IMR-90 (cell line): ENCODE results near the gene BCAS1.

Experiments used
- BHLHE40 ChIP-seq: fragments of 150-350 bp; IDR thresholded peaks from 2 replicates; pipeline ENCODE4 v1.6.1; 2016; ENCODE audit warnings: mild to moderate bottlenecking, low read depth, low read length
- MAFK ChIP-seq: IDR thresholded peaks from 2 replicates; pipeline ENCODE4 v1.6.1; 2012; ENCODE audit warnings: low read depth, low read length, improper control_type of control experiment
- POLR2A ChIP-seq: IDR thresholded peaks from 2 replicates; pipeline ENCODE4 v1.6.1; 2012; ENCODE audit warnings: mild to moderate bottlenecking, low read depth, low read length
- RAD21 ChIP-seq: IDR thresholded peaks from 2 replicates; pipeline ENCODE4 v1.6.1; 2012; ENCODE audit warnings: low read length, improper control_type of control experiment
- RCOR1 ChIP-seq: IDR thresholded peaks from 2 replicates; pipeline ENCODE4 v1.6.1; 2012; ENCODE audit warnings: mild to moderate bottlenecking, low read length, improper control_type of control experiment; ENCODE audit not compliant: insufficient replicate concordance
- TF ChIP-seq, protein P1 (sequence below): conservative IDR thresholded peaks from 2 replicates; pipeline ENCODE4 v1.5.1; 2012; ENCODE audit warnings: mild to moderate bottlenecking, low read depth, low read length, improper control_type of control experiment

DNA sequence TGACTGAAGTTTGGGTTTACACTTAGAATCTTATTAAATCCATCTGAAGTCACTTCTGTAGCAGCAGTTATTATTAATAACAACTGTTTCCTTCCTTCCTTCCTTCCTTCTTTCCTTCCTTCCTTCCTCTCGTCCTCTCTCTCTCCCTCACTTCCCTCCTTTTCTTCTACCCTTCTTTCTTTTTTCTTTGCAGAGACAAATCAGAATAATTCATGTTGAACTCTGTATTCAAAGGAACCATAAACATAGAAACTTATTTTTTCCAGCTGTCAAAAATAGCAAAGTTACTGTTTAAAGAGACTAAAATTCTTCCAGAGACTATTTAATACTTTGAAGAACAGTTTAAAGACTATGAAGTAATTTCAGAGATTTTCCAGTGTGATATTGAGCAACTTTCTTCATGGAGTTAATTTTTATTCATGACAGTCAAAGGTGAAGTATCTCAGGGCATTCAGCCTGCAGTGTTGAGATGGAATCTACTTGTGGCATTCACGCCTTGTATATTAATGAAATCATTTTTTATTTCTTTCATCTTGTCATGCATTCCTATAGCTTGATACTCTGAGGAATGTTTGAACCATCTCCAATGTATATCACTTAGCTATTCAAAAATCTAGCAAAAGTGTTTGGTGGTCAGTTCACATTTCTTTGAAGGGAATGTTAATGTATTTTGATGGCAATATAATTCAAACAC lies 109.7 kb downstream of the BCAS1 start:
- TF ChIP-seq POLR2A, result no peak
- TF ChIP-seq, protein P1, sequence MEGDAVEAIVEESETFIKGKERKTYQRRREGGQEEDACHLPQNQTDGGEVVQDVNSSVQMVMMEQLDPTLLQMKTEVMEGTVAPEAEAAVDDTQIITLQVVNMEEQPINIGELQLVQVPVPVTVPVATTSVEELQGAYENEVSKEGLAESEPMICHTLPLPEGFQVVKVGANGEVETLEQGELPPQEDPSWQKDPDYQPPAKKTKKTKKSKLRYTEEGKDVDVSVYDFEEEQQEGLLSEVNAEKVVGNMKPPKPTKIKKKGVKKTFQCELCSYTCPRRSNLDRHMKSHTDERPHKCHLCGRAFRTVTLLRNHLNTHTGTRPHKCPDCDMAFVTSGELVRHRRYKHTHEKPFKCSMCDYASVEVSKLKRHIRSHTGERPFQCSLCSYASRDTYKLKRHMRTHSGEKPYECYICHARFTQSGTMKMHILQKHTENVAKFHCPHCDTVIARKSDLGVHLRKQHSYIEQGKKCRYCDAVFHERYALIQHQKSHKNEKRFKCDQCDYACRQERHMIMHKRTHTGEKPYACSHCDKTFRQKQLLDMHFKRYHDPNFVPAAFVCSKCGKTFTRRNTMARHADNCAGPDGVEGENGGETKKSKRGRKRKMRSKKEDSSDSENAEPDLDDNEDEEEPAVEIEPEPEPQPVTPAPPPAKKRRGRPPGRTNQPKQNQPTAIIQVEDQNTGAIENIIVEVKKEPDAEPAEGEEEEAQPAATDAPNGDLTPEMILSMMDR, result no peak
- no peak for TF ChIP-seq RCOR1
- no peak for TF ChIP-seq BHLHE40
- TF ChIP-seq MAFK, result no peak
- no peak for TF ChIP-seq RAD21
